ENCODE data around the gene B4GALT6. TPM values are rescaled to one million over a fixed set of nuclear protein-coding genes. Genes with fewer than 3 reads are reported as not detected.

Gene B4GALT6
- total RNA-seq, 1 experiment from 2014 or later, result 16.1 TPM

- TF ChIP-seq TCF7L2 (IDR thresholded peaks at IDR 0.05; ENCODE audit: borderline replicate concordance, extremely low read depth, insufficient read depth, insufficient read length) (no peak), ATF3 (IDR thresholded peaks at IDR 0.05) (no peak), POLR2A (IDR thresholded peaks at IDR 0.05; ENCODE audit: borderline replicate concordance, extremely low read depth, insufficient read depth, insufficient read length) (no peak), EZH2 (IDR thresholded peaks at IDR 0.05) (no peak), ZFX (IDR thresholded peaks at IDR 0.05) (no peak)
Measured at GRCh38 chr18:31578126-31578525, 106.3 kb downstream of the B4GALT6 start (continued).

- Histone ChIP-seq H3K9me3 (ENCODE audit: control insufficient read depth in 1 of 2, insufficient read depth in 1 of 2, low read depth in 1 of 2, low read length in 2 of 2) (no peaks in the 10 kb centered on the region), H3K79me2 (ENCODE audit: insufficient read depth, low read length) (no peaks in the 10 kb centered on the region), H3K4me3 (replicated peaks in 1 of 2; ENCODE audit: low read depth in 1 of 2, low read length in 2 of 2) (no peak overlapping the region), H3K9ac (ENCODE audit: low read length) (no peak overlapping the region), H4K20me1 (ENCODE audit: insufficient read depth) (no peaks in the 10 kb centered on the region), H3K36me3 (ENCODE audit: control insufficient read depth in 1 of 2, insufficient read depth in 2 of 2, low read length in 2 of 2) (no peaks in the 10 kb centered on the region), H2AFZ (ENCODE audit: low read depth, low read length, poor library complexity, severe bottlenecking) (no peak overlapping the region), H3K9me2 (ENCODE audit: insufficient read depth) (no peaks in the 10 kb centered on the region), H3K27ac (ENCODE audit: low read depth, low read length) (no peak overlapping the region), H3K27me3 (ENCODE audit: insufficient read depth, low read length) (no peaks in the 10 kb centered on the region), H3K4me2 (ENCODE audit: low read length) (no peak overlapping the region), H3K4me1 (ENCODE audit: control insufficient read depth in 1 of 2, insufficient read depth in 2 of 2, low read length in 2 of 2) (no peaks in the 10 kb centered on the region)
- ChIA-PET RAD21 (ENCODE audit: low non-redundant PET in 1 of 2, low total read pairs in 2 of 2, uncharacterized antibody in 2 of 2, unreplicated experiment in 2 of 2) (no interaction called here), CTCF (no interaction called here), POLR2A (no interaction called here)
- DNase-seq (ENCODE audit: low read depth, low spot score) (no peak), ATAC-seq (no peak)
- no TSS peak for BruUV-seq (replicated peaks)
- TF ChIP-seq EZH2phosphoT487 (IDR thresholded peaks at IDR 0.05; ENCODE audit: borderline replicate concordance), result no peak
- no peak for TF ChIP-seq REST (IDR thresholded peaks at IDR 0.05; ENCODE audit: low read depth)
- TF ChIP-seq YY1 (IDR thresholded peaks at IDR 0.05; ENCODE audit: extremely low read depth, insufficient replicate concordance, low read depth, low read length), result no peak
- TF ChIP-seq ZFX (IDR thresholded peaks at IDR 0.05), result no peak
- TF ChIP-seq, protein P1, sequence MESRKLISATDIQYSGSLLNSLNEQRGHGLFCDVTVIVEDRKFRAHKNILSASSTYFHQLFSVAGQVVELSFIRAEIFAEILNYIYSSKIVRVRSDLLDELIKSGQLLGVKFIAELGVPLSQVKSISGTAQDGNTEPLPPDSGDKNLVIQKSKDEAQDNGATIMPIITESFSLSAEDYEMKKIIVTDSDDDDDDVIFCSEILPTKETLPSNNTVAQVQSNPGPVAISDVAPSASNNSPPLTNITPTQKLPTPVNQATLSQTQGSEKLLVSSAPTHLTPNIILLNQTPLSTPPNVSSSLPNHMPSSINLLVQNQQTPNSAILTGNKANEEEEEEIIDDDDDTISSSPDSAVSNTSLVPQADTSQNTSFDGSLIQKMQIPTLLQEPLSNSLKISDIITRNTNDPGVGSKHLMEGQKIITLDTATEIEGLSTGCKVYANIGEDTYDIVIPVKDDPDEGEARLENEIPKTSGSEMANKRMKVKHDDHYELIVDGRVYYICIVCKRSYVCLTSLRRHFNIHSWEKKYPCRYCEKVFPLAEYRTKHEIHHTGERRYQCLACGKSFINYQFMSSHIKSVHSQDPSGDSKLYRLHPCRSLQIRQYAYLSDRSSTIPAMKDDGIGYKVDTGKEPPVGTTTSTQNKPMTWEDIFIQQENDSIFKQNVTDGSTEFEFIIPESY (IDR thresholded peaks at IDR 0.05; ENCODE audit: extremely low read depth, insufficient replicate concordance, low read length), result no peak
- no peak for TF ChIP-seq CEBPB (IDR thresholded peaks at IDR 0.05; ENCODE audit: low read depth)
- intact Hi-C loops (cut with micrococcal nuclease), result no loop called here
Measured at GRCh38 chr18:31577195-31577594, 107.2 kb downstream of the B4GALT6 start.
